ENCODE results near the gene CUTC. TPM values are rescaled to one million over a fixed set of nuclear protein-coding genes. Genes with fewer than 3 reads are reported as not detected.

The CUTC gene
- total and polyA plus RNA-seq, 2 donors (not counting 3 experiments of a cell fraction or from before 2014, with no cell fraction given): 20.4 to 23.1 TPM

DNA sequence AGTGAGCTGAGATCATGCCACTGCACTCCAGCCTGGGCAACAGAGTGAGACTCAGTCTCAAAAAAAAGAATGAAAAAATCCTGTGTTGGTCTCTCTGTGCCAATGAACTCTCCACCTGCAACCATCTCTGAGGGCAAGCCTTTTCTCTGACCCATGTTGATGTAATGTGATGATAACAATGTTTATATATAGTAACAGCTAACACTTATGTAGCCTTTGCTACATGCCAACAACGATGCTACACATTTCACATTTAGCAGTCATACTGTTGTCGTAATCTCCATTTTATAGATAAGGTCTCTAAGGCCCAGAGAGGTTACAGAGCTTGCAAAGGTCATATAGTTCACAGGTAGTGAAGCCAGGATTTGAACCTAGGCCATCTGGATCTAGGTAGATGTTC, 11.6 kb upstream of the CUTC start:
- Histone ChIP-seq H3K4me2 (ENCODE audit: insufficient read depth, low read length) (no peak overlapping the region), H3K9ac (replicated peaks; ENCODE audit: extremely low read depth, insufficient read depth, low read length) (no peak overlapping the region), H3K9me3 (replicated peaks; ENCODE audit: control insufficient read depth, insufficient read depth, low read length) (no peaks in the 10 kb centered on the region), H2AFZ (ENCODE audit: low read depth, low read length) (no peak overlapping the region), H3K27ac (ENCODE audit: insufficient read depth, low read depth, low read length) (no peak overlapping the region), H4K20me1 (replicated peaks; ENCODE audit: control insufficient read depth, extremely low read depth, insufficient read depth, low read length) (no peaks in the 10 kb centered on the region), H3K36me3 (ENCODE audit: control insufficient read depth in 2 of 2, extremely low read depth in 1 of 2, insufficient read depth in 2 of 2, low read length in 2 of 2) (peaks cover 16 to 21% of the 10 kb centered on the region in 2 experiments), H3K27me3 (ENCODE audit: control insufficient read depth in 2 of 2, insufficient read depth in 2 of 2, low read length in 2 of 2) (no peaks in the 10 kb centered on the region), H3K4me3 (replicated peaks in 1 of 3; ENCODE audit: insufficient read depth in 1 of 3, low read depth in 1 of 3, low read length in 3 of 3) (no peak overlapping the region), H3K79me2 (ENCODE audit: control insufficient read depth, insufficient read depth, low read length) (no peaks in the 10 kb centered on the region), H3K9me1 (replicated peaks; ENCODE audit: control insufficient read depth, extremely low read depth, insufficient read depth, low read length) (no peaks in the 10 kb centered on the region), H3K4me1 (ENCODE audit: control insufficient read depth, extremely low read depth, insufficient read depth, low read length) (no peaks in the 10 kb centered on the region)
- POLR2A ChIA-PET: no interaction called here
- intact Hi-C loops (cut with micrococcal nuclease) (no loop called here), dilution Hi-C loops (cut with MboI; ENCODE audit: extremely low pct_ligation_motif_present, low sequenced_read_pairs) (no loop called here)
- CTCF ChIA-PET: interaction anchor here (1.6 kb wide), 1 partner anchor 9 kb away, joined by 6 read pairs; no protein-coding TSS in a partner anchor
- BruUV-seq (replicated peaks): no TSS peak
- FAIRE-seq (no peak), DNase-seq (ENCODE audit: low read depth, low spot score) (no peak)
- TF ChIP-seq FOS (IDR thresholded peaks at IDR 0.05; ENCODE audit: borderline replicate concordance, insufficient read depth, low read length) (no peak), EZH2 (IDR thresholded peaks at IDR 0.05; ENCODE audit: borderline replicate concordance, low read depth, low read length, severe bottlenecking) (no peak), POLR2A (IDR thresholded peaks at IDR 0.05; ENCODE audit: low read depth, low read length) (no peak), POLR2AphosphoS5 (IDR thresholded peaks at IDR 0.05; ENCODE audit: insufficient read depth, low read depth, low read length) (no peak), GATA2 (IDR thresholded peaks at IDR 0.05; ENCODE audit: insufficient read depth, insufficient read length, low read depth, low read length) (no peak), JUN (IDR thresholded peaks at IDR 0.05; ENCODE audit: borderline replicate concordance, insufficient read depth, insufficient read length, low read depth) (no peak)
- TF ChIP-seq, protein P1, sequence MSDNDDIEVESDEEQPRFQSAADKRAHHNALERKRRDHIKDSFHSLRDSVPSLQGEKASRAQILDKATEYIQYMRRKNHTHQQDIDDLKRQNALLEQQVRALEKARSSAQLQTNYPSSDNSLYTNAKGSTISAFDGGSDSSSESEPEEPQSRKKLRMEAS (IDR thresholded peaks at IDR 0.05; ENCODE audit: insufficient read depth, insufficient read length): no peak
- TF ChIP-seq, protein P2, sequence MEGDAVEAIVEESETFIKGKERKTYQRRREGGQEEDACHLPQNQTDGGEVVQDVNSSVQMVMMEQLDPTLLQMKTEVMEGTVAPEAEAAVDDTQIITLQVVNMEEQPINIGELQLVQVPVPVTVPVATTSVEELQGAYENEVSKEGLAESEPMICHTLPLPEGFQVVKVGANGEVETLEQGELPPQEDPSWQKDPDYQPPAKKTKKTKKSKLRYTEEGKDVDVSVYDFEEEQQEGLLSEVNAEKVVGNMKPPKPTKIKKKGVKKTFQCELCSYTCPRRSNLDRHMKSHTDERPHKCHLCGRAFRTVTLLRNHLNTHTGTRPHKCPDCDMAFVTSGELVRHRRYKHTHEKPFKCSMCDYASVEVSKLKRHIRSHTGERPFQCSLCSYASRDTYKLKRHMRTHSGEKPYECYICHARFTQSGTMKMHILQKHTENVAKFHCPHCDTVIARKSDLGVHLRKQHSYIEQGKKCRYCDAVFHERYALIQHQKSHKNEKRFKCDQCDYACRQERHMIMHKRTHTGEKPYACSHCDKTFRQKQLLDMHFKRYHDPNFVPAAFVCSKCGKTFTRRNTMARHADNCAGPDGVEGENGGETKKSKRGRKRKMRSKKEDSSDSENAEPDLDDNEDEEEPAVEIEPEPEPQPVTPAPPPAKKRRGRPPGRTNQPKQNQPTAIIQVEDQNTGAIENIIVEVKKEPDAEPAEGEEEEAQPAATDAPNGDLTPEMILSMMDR (IDR thresholded peaks at IDR 0.05; ENCODE audit: extremely low read depth in 1 of 2, insufficient read depth in 1 of 2, low read depth in 1 of 2, low read length in 2 of 2): no peak
